ENCODE measurements around the gene RGS7. TPM values are rescaled to one million over a fixed set of nuclear protein-coding genes. Genes with fewer than 3 reads are reported as not detected.

RGS7 gene
- total RNA-seq, 1 experiment from 2014 or later, result 1.5 TPM

GRCh38 chr1:240829487-240829886 is 527.5 kb downstream of the RGS7 start:
- no peak overlapping the region for H3K9ac ChIP-seq (ENCODE audit: extremely low read depth, insufficient read length, low read length)
- no peaks in the 10 kb centered on the region for H3K79me1 ChIP-seq (ENCODE audit: insufficient read depth, low read depth, low read length, poor library complexity, severe bottlenecking)
- H4K5ac ChIP-seq (ENCODE audit: insufficient read length, low read depth, low read length), result no peak overlapping the region
- no peak overlapping the region for H2AK5ac ChIP-seq (ENCODE audit: insufficient read length, low read length)
- TF ChIP-seq CTCF (conservative IDR thresholded peaks at IDR 0.05), result no peak
- no peak overlapping the region for H2BK5ac ChIP-seq (ENCODE audit: insufficient read length, low read length)
- H2BK15ac ChIP-seq (ENCODE audit: low read depth, low read length), result no peak overlapping the region
- H3K9me3 Mint-ChIP-seq, result no peaks in the 10 kb centered on the region
- H2BK120ac ChIP-seq (ENCODE audit: low read depth, low read length, poor library complexity, severe bottlenecking), result no peak overlapping the region
- H3K79me2 ChIP-seq (ENCODE audit: insufficient read depth, low read length), result no peaks in the 10 kb centered on the region
- no peak overlapping the region for H2AFZ ChIP-seq (ENCODE audit: low read length)
- H3K4ac ChIP-seq (ENCODE audit: low read depth, low read length), result no peak overlapping the region
- no peaks in the 10 kb centered on the region for H3K36me3 Mint-ChIP-seq (ENCODE audit: insufficient read depth in 1 of 3, low read depth in 3 of 3)
- H4K91ac ChIP-seq (ENCODE audit: insufficient read length, low read depth, low read length), result no peak overlapping the region
- H2BK20ac ChIP-seq (ENCODE audit: low read depth, low read length, poor library complexity, severe bottlenecking), result no peak overlapping the region
- no peak overlapping the region for H4K8ac ChIP-seq (replicated peaks; ENCODE audit: insufficient read length, low read depth, low read length)
- peak overlapping the region in 1 of 3 experiments; percentile 0; a peak in 1 of 7 replicates for H3K27ac Mint-ChIP-seq
- H2BK12ac ChIP-seq (ENCODE audit: insufficient read length, low read depth, low read length), result no peak overlapping the region
- H3K4me2 ChIP-seq (ENCODE audit: insufficient read depth, insufficient read length, low read length), result no peak overlapping the region
- H3K56ac ChIP-seq (ENCODE audit: insufficient read length, low read depth, low read length), result no peak overlapping the region
- no peak overlapping the region for H3K18ac ChIP-seq (ENCODE audit: insufficient read length, low read depth, low read length)
- H3T11ph ChIP-seq (ENCODE audit: low read length), result no peak overlapping the region
- no peaks in the 10 kb centered on the region for H3K27me3 Mint-ChIP-seq (ENCODE audit: low read depth)
- H3K4me1 ChIP-seq (ENCODE audit: insufficient read depth, low read length), result no peaks in the 10 kb centered on the region
- DNase-seq, result no peak
- H3K4me3 Mint-ChIP-seq, result no peak overlapping the region
- no peaks in the 10 kb centered on the region for H3K23me2 ChIP-seq (ENCODE audit: insufficient read length, low read depth, low read length, poor library complexity, severe bottlenecking)
- no peak overlapping the region for H3K14ac ChIP-seq (ENCODE audit: insufficient read depth, low read length)
- no peak overlapping the region for H3K27ac ChIP-seq (ENCODE audit: insufficient read length, low read depth, low read length)
- no peaks in the 10 kb centered on the region for H3K9me3 ChIP-seq (ENCODE audit: control insufficient read depth, low read depth, low read length)
- no peaks in the 10 kb centered on the region for H3K27me3 ChIP-seq (ENCODE audit: insufficient read depth, low read length)
- H3K4me1 Mint-ChIP-seq, result peaks cover 0 to 6% of the 10 kb centered on the region in 2 experiments; a peak in 1 of 4 replicates
- H3K23ac ChIP-seq (ENCODE audit: insufficient read length, low read depth, low read length), result no peak overlapping the region
- no peaks in the 10 kb centered on the region for H4K20me1 ChIP-seq (ENCODE audit: control insufficient read depth, insufficient read depth, insufficient read length)
- WGBS (ENCODE audit: extremely low coverage, insufficient read length, low lambda C conversion rate), result no CpG with 5 or more reads among the region's 3 CpGs
